GM20431 (cell line): Measurements from ENCODE around the gene CD74.

ENCODE experiments used
- in situ Hi-C: fragments of 300-500 bp; cut with MseI, MboI; formaldehyde crosslinking; loops from one replicate; pipeline ENCODE4 v1.15.0; 2020; ENCODE audit warnings: low sequenced_read_pairs; ENCODE audit not compliant: unreplicated experiment

CD74 gene

DNA sequence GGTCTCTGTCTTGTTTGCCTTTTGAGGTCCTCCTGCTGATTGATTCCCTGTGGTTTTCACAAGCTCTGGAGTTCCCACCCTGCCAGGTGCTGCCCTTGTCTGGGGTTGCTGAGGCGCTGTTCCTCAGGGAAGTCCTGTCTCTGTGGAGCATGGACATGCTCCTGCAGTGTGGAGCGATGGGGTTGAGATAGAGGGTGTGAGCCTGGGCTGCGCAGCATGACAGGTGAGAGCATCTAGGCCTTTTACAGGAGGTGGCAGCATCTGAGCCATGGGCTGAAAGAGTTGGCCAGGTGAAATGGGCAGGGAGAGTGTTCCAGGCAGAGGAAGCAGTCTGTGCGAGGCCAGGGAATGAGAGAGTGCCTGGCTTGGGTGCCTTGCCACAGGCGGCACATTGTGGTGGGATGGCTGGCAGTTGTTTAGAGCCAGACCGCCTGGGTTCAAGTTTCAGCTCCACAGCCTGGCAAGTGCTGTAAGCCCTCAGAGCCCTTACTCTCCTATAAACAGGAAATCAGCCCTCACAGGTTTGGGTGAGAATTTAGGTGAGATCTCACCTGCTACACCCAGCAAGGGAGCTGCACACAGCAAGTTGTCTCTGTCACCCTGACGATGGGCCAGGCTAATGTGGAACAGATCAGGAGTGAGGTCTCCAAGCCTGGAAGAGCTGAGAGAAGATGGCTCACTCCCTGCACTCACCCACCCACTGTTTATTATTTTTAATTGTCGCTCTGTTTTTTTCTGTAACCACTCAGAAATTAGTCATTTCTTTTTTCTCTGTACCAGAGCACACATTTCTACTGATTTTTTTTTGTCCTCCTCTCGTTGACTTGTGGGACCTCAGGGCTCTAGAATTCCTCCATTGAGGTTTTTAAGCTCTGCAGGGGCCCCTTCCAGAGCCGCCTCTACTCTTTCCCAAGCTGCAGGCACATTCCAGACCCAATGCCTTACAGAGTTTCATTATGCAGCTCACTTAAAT is 35.6 kb downstream of the CD74 start:
- in situ Hi-C loops: no loop called here

DNA sequence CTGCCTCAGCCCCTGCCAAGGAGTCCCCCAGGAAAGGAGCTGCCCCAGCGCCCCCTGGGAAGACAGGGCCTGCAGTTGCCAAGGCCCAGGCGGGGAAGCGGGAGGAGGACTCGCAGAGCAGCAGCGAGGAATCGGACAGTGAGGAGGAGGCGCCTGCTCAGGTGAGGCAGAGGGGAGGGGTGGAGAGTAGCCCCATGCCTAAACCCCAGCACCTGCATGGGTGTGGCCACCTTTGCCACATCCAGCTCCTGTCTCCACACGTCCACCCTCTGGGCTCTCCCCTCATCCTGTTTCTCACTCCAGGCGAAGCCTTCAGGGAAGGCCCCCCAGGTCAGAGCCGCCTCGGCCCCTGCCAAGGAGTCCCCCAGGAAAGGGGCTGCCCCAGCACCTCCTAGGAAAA is 38.1 kb downstream of the CD74 start:
- in situ Hi-C loops: no loop called here

DNA sequence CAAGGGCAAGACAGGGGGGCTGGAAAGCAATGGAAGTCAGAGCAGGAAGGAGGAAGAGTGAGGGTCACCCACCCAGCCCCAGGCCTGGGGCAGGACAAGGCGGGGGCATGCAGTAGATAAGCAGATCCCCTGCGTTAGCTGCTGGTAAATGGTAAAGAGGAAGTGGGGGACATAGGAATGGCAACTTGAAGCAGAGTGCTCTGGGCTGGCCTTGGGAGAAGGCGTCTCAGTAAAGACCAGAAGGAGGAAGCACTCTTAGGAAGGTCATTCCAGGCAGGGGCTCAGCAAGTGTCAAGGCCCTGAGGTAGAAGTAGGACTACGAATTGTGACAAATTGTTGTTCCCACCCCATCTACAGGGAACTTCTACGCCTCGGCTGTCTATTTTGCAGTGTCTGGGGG is 40.1 kb downstream of the CD74 start:
- in situ Hi-C loops: no loop called here

DNA sequence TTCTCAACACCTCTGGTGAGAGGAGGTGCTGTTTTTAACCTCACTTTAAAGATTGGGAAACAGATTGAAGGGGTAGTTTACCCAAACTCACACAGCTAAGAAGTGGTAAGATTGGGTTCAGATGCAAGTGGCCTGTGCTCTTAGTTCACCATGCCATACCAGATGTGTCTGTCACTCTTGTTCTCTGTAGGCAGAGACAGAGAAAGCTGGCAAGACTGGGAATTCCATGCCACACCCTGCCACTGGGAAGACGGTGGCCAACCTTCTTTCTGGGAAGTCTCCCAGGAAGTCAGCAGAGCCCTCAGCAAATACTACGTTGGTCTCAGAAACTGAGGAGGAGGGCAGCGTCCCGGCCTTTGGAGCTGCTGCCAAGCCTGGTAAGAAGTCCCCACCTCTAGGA is 44.2 kb downstream of the CD74 start:
- in situ Hi-C loops: no loop called here

DNA sequence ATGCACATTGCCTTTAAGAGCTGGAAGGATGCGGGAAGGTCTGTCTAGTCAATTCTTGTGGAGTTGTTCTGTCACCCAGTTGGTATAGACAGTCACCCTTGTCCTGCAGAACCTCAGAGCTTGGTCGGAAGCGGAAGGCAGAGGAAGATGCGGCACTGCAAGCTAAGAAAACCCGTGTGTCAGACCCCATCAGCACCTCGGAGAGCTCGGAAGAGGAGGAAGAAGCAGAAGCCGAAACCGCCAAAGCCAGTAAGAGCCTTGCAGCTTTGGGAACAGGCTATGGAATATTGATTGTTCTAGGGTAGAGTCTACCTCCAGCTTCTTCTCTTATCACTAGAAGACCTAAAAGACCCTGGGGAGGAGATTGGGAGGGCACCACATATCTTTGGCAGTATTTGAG is 48.7 kb downstream of the CD74 start:
- in situ Hi-C loops: no loop called here

DNA sequence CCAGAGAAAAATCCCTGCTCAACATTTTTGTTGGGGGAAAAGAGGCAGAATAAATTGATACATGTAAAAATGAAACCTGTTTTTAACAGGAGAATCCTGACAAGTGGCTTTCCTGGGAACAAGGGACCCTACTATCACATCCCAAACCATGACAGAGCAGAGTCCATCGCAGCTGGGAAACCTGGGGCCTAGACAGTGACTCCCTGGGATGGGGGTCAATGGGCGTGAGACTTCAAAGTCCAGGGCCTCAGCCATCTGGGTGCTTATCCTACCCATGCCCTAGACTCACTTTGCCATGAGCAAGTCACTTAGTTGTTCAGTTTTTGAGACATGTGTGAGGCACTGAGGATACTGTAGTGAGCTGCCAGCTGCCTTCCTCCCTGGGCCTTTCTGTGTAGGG is 49.5 kb downstream of the CD74 start:
- in situ Hi-C loops: no loop called here

DNA sequence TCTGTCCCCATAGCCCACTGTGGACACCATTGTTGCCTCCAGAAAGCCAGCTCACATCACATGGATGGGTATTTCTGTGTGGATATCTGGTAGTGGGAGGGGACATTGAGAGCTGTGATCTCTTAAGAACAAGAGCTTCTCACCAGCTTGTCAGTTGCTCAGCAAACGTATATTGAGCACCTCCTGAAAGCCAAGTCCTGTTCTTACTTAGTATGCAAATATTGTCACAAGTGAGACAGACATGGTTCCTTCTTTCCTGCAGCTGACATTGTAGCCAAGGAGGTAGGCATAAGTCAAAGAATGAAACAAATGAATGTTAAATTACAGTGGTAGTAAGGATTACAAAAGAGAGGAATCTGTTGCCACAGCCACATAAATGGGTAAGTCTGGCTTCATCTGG is 51.4 kb downstream of the CD74 start:
- in situ Hi-C loops: no loop called here

DNA sequence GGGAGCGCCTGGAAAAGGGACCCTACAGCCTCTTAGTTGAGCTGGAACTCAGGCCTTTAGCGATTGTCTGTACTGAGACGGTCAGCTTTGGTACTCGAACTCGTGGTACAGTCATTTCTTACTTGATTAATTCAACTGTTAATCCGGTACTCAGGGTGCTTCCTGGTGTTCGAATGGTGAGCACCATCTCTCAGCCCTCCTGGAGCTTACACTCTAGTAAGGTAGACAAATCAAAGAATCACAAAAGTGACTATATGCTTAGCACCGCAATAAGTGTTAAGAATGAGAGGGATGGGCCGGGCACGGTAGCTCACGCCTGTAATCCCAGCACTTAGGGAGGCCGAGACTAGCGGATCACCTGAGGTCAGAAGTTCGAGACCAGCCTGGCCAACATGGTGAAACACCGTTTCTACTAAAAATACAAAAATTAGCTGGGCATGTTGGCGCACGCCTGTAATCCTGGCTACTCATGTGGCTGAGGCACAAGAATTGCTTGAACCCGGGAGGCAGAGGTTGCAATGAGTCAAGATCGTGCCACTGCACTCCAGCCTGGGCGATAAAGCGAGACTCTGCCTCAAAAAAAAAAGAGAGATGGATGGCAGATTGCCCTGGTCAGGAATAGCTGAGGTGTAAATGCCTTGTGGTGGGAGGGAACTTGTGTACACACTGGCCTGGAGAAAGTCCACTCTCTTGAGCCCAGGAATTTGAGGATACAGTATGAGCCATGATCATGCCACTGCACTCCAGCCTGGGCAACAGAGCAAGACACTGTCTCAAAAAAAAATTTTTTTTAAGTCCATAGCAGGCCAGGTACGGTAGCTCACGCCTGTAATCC is 54.2 kb downstream of the CD74 start:
- in situ Hi-C loops: no loop called here

DNA sequence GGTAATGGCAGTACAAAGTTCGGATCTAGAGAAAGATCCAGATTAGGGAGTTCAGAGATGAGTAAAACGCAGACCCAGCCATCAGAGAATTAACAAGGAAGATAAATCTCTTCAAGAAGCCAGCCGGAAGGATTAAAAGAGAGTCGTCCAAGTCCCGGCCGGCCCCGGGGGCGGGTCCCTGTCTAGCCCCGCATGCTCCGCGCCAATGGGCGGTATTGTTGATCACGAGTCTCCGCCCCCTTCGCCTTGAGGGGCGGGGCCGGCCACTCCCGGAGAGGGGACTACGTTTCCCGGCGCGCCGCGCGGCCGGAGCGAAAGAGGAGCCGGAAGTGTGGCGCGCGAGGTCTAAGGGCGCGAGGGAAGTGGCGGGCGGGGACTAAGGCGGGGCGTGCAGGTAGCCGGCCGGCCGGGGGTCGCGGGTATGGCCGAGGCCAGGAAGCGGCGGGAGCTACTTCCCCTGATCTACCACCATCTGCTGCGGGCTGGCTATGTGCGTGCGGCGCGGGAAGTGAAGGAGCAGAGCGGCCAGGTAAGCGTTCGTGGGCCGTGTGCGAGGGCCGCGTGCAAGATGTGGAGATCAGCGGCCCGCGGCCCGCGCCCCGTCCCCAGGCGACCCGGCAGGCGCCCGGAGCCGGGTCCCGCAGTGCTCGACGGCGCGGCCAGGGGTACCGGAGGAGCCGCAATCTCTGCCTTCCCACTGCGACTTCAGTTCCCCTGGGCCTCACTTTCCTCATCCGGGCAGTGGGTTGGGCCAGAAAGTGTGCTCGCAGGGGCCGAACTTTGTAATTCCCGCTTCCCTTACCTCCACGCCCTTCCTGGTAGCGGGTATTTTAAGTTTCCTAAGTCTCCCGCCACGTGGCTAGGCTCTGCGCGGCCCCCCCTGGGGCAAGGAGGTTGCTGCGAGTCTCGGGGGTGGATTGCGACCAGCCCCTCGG is 55.1 kb downstream of the CD74 start, which contains the start of gene TCOF1:
Gene TCOF1 (plus strand): TSS at position 372 of the 935 bp plus-strand sequence. CDS start 50 bp downstream, at position 422.
- in situ Hi-C loops: no loop called here

DNA sequence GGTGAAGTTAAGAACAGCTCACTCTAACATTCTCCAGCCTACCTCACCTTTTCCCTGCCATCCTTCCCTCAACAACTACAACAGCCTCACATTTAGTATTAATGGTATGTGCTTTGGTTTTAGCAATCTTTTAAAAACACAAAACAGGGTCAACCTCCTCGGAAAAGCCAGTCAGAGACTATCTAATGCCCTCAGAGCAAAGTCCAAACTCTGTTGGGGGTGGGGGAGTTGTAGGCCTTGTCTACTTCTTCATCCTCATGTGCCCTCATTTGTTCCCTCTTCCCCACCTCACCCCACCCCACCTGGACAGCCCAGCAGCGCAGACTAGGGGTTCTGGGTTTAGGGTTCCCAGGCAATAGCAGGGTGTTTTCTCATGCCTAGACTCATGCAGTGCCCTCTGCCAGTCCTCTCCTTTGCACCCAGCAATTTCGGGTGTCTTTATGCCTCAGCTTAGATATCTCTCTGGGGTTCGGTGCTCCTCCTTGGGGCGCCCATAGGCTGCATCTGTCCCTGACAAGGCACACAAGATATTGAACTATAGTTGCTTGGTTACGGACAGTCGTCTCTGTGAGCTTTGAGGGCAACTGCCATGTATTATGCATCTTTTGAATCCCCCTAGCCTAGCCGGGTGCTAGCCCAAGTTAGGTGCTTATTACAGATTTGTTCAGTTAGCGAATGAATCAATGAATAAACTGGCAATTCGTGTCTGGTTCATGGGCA is 56.0 kb downstream of the CD74 start:
- in situ Hi-C loops: no loop called here

DNA sequence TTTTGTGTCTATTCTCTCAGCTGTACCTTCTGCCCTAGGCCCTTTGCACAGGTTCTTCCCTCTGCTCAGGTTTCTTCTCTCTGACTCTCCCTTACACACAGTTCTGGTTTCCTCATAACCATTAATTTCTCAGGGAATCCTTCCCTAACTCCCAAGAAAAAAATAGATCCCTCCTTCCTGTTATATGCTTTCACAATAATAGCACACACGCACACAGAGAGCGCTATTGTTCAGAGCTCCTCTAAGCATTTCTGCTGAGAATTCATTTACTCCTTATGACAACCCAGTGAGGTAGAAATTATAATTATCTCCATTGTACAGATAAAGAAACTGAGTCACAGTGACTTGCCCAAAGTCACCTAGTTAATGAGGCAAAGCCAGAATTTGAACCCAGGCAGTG is 56.9 kb downstream of the CD74 start:
- in situ Hi-C loops: no loop called here

DNA sequence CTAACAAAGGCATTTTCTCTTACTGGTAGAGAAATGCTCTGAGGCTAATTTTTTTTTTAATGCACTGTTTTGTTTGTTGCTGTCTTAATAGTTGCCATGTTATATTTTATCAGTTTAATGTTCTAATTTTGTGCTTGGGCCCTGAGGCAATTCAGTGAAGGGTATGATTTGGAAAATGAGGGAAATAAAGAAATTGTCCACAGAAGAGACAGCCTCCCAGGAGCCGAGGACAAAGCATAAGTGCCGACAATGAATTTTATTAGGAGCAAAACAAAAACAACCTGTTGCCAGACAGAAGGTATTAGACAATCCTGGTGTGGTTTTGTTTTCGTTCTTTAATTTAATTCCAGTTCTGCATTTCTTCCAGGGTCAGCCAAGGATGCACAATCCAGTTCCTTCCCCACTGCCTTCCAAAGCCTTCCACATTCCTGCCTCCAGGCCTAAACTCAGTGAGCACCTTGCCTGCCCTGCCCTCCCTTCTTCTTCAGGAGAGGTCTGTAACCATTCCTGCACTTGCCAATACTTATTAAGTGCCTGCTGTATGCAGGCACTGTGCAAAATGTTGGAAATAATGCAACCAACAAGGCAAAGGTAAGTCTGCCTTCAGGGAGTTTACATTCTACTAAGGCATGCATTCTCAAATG is 59.6 kb downstream of the CD74 start:
- in situ Hi-C loops: no loop called here

DNA sequence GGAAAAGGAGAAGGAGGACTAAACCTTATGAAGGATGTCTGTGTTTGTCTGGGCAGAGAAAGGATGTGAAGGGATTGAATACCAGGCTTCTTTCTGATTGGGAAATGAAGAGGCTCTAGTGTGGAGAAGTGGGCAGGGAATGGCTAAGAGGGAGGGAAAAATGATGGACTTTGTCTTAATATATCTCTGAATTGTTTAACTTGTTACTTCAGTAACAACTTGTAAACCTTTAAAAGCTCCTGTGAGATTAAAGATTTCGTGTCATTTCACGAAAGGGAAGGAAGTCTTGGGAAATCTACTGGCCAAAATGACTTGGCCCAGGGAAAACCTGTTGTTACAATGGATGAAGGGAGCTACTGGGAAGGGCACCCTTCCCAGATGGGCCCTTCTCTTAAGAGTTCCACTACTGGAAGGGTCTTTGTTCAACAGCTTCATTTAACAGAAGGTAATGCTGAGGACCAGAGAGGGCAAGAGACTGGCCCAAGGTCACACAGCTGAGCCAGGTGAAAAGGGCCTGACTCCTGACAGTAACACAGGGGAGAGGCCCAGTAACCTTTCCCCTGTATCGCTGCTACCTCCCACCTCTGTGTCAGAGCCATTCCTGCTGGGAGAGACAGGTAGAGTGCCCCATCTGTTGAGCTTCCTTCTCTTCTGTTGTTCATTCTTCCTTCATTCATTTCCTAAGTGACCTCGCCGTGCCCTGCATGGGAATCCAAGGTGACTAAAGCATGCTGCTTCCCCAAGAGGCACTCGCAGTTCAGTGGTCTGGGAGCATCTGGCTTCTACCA is 60.3 kb downstream of the CD74 start:
- in situ Hi-C loops: no loop called here
